ENCODE data around the gene ZBTB7C.

GRCh38 chr18:48202006-48202348 lies 207.2 kb downstream of the ZBTB7C start:
- TF ChIP-seq CTCF (conservative IDR thresholded peaks at IDR 0.05; ENCODE audit: low read length) (no peak), EZH2phosphoT487 (IDR thresholded peaks at IDR 0.05; ENCODE audit: borderline replicate concordance, low read depth, low read length) (no peak)

All from OCI-LY7 (cell line).